Nucleus accumbens (tissue), 56 donors: ENCODE data around the gene ISG20L2.

Experiments
- DNase-seq, 56 donors: peaks; one replicate each; lab custom pipeline; 2025; lab: John Stamatoyannopoulos, UW

ISG20L2 gene

GRCh38 chr1:156675210-156676113, 53.1 kb downstream of the ISG20L2 start:
- peak in 4 of 56 donors; percentile 4 to 12 (median 10) for DNase-seq

DNA sequence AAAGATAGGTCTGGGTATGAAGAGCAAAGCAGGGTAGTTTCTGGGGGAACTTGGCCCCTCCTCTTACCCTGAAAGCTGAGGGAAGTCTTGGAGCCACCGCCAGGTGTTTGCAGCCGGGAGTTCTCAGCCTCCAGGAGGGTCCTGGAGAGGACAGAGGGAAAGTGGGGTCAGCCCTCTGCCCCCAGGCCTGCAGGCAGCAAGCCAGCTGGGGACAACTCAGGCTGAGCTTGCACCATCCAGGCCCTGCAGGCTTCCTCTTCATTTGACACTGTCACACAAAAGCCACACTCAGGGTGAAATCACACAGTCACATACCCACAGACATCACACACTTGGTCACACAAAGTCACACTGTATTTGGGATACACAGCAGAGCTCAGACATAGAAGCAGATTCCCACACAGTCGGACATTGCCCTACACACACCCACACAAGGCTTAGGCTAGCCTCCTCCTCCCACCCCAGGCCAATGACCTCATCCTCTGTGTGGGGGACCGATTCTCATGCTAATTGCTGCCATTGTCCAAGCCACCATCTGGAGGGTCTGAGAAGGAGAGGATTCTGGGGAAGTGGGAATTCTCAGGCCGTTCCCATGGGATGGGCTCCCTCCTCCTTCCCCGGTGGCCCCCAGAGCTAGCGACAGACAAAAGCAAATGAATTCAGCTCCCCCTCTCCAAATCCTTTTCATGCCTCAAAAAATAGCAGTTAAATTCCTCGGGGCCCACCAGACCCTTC, 55.0 kb downstream of the ISG20L2 start:
- peak in 38 of 56 donors; percentile 10 to 77 (median 44) for DNase-seq
